HEK293 (cell line): ENCODE results near the gene ZFAND3.

Experiments used
- SP2 ChIP-seq: fragments of 450-650 bp; formaldehyde crosslinking; IDR thresholded peaks from 2 replicates; pipeline ENCODE4 v1.5.1; 2016; ENCODE audit warnings: missing biosample characterization, missing genetic modification characterization
- ZBTB8A ChIP-seq: fragments of 450-650 bp; formaldehyde crosslinking; IDR thresholded peaks from 2 replicates; pipeline ENCODE4 v1.5.1; 2016; ENCODE audit warnings: missing biosample characterization, missing genetic modification characterization
- ZNF121 ChIP-seq: fragments of 450-650 bp; formaldehyde crosslinking; IDR thresholded peaks from 2 replicates; pipeline ENCODE4 v1.5.1; 2016; ENCODE audit warnings: missing biosample characterization, missing genetic modification characterization
- TF ChIP-seq, protein P1 (sequence below): fragments of 450-650 bp; formaldehyde crosslinking; IDR thresholded peaks from 2 replicates; pipeline ENCODE4 v1.5.1; 2016; ENCODE audit warnings: missing biosample characterization, missing genetic modification characterization

DNA sequence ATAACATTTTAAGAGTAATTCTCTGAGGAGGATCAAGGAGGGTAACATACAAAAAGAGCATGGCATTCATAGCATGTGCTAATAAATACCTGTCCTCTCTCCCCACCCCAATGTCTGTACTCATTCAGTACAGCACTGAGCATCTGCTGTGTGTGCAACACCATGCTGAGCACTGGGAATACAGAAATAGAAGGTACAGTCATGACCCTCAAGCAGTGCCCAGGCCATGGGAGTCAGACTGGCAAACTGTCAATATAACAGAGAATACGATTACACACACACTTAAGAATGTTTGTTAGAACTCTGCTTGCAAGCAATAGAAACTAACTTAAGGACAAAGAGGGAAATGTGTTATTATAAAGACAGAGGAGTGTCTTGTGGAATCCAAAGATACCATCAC is 24.7 kb upstream of the ZFAND3 start:
- no peak for TF ChIP-seq ZNF121 (tag by site-specific recombination)
- no peak for TF ChIP-seq SP2 (tag by site-specific recombination)
- TF ChIP-seq, protein P1, sequence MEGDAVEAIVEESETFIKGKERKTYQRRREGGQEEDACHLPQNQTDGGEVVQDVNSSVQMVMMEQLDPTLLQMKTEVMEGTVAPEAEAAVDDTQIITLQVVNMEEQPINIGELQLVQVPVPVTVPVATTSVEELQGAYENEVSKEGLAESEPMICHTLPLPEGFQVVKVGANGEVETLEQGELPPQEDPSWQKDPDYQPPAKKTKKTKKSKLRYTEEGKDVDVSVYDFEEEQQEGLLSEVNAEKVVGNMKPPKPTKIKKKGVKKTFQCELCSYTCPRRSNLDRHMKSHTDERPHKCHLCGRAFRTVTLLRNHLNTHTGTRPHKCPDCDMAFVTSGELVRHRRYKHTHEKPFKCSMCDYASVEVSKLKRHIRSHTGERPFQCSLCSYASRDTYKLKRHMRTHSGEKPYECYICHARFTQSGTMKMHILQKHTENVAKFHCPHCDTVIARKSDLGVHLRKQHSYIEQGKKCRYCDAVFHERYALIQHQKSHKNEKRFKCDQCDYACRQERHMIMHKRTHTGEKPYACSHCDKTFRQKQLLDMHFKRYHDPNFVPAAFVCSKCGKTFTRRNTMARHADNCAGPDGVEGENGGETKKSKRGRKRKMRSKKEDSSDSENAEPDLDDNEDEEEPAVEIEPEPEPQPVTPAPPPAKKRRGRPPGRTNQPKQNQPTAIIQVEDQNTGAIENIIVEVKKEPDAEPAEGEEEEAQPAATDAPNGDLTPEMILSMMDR: no peak
- no peak for TF ChIP-seq ZBTB8A
